ENCODE measurements around the gene NPVF.

Gene NPVF

DNA sequence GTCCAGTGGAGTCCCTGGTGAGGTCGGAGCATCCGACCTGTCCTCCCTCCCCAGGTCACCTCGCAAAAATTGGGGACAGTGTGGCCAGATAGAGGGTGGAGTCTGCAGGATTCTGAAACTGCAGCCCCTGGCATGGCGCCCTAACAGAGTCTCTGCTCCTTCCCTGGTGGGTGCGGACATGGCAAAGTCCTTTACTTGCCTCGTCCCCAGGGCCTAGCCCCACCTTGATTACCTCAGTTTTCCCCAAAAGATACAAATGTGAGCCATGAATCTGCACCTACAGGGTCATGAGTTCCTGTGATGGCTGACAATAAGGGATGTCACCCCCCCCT lies 47.7 kb downstream of the NPVF start:
- TF ChIP-seq, protein P1, sequence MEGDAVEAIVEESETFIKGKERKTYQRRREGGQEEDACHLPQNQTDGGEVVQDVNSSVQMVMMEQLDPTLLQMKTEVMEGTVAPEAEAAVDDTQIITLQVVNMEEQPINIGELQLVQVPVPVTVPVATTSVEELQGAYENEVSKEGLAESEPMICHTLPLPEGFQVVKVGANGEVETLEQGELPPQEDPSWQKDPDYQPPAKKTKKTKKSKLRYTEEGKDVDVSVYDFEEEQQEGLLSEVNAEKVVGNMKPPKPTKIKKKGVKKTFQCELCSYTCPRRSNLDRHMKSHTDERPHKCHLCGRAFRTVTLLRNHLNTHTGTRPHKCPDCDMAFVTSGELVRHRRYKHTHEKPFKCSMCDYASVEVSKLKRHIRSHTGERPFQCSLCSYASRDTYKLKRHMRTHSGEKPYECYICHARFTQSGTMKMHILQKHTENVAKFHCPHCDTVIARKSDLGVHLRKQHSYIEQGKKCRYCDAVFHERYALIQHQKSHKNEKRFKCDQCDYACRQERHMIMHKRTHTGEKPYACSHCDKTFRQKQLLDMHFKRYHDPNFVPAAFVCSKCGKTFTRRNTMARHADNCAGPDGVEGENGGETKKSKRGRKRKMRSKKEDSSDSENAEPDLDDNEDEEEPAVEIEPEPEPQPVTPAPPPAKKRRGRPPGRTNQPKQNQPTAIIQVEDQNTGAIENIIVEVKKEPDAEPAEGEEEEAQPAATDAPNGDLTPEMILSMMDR (IDR thresholded peaks at IDR 0.05; ENCODE audit: insufficient read depth, low read depth, low read length, missing control alignments), result no peak
- no peak for DNase-seq (ENCODE audit: low read depth)

DNA sequence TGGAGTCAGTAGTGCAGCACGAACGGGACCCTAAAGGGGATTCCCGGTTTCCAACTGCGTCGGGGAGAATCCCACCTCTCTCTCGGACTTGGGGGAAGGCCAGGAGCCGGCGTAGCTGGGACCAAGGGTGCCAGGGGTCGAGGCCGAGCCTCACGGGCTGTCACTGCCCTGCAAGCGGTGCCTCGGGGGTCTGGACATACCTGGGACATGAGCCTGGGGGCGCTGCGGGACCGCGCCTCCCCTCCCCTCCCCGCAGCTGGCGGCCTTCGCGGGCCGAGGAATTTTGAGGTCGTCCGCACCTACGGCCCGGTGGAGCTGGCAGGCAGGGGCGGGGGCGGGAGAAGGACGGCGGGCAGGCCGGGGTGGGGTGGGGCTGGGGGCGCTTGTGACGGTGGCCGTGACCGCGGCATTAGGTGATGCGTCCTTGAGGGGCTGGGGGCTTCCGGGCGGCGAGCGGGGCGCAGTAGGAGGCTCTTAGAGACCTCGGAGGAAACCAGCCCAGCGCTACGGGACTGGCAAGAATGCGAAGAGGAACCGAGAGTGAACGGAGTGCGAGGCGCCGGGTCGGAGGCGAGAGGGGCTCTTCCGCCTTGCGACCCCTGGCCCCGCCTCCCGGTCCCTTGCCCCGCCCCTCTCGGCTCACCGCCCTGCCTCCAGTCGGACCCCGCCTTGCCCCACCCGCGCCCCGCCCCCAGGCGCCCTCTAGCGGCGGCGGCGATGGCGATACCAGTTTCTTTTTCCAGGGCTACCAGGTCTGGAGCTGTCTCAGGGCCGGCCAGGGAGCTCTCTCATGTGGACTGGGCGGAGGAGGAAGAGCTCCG lies 48.3 kb downstream of the NPVF start:
- peak; percentile 98 for DNase-seq (ENCODE audit: low read depth)
- peak overlapping the region; percentile 93 for H3K4me3 ChIP-seq (ENCODE audit: low read depth, low read length)
- TF ChIP-seq, protein P1 (IDR thresholded peaks at IDR 0.05; ENCODE audit: insufficient read depth, low read depth, low read length, missing control alignments), result peak; percentile 88

More for the DNA sequence above, 47.7 kb downstream of the NPVF start:
- peak overlapping the region; percentile 41 for H3K4me3 ChIP-seq (ENCODE audit: low read depth, low read length)

DNA sequence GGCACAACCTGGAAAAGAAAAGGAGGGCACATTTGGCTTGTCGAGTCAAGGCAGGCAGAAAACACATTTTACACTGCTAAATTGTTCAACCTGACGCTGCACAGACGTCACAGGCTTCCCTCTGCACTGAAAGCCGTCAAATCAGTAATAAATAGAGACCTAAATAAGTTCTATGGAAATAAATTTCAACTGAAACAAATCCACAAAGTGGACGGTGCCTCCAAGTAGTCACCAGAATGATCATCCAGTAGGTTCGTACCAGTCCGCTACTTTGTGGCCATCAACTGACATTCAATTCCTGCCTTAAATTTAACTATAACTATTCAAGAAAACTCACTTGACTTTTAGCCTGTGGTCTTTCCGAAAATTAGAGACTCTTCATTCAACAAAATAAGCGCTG lies 49.0 kb downstream of the NPVF start:
- TF ChIP-seq, protein P1 (IDR thresholded peaks at IDR 0.05; ENCODE audit: insufficient read depth, low read depth, low read length, missing control alignments), result no peak
- DNase-seq (ENCODE audit: low read depth), result no peak
- peak overlapping the region; percentile 93 for H3K4me3 ChIP-seq (ENCODE audit: low read depth, low read length)
